ENCODE measurements around the gene SGPP2. TPM values are rescaled to one million over a fixed set of nuclear protein-coding genes. Genes with fewer than 3 reads are reported as not detected.
A peak's percentile ranks its signal among the peaks of the same experiment; 100 is the strongest.

SGPP2 gene
- total RNA-seq, 1 experiment from 2014 or later, result 0.09 TPM

DNA sequence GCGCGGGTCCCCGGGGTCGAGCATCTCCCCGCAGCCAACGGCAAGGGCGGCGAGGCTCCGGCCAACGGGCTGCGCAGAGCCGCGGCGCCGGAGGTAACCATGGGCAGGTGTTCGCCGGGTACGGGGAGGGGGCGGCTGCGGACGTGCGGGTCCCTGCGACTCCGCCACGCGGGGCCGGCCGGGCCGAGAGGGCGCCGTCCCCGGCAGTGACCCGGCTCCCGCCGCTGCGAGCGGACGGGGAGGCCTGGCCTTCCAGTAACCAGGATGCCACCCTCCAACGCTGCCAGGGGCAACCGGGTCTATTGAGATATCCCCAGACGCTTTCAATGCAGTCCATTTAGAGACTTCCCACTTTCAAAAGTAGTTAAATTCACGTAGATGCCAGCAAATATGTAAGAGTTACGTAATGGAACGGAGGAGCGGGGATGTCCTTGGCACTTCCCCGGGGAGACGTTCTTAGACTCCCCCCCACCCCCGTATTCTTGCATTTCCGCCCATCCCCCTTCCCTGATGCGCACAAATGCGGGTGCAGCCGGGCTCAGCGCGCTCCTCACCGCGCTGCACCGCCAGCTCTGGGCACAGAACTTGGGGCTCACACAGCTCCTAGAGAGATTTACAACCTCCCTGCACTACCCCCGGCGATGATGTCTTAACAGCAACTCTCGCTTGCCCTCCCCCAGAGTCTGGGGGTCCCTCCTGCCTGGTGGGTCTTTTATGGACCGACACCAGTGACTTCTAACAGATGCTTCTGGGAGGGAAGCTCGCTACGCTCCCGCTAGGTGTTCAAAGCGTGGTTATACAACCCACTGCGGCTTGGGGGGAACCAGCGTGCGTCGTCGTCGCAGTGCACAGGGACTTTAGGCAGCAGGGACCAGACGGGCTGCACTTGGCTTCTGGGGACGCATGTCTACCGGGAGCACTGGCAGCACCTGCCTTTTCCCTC is 657 bp downstream of the SGPP2 start:
- no TSS peak for BruUV-seq (replicated peaks)
- DNase-seq (ENCODE audit: low spot score), result no peak
- H3K36me3 ChIP-seq (ENCODE audit: insufficient read depth, low read length, poor library complexity, severe bottlenecking), result no peaks in the 10 kb centered on the region
- H3K27ac ChIP-seq (ENCODE audit: low read depth, low read length, poor library complexity, severe bottlenecking), result no peak overlapping the region
- peak overlapping the region; percentile 47 for H3K4me3 ChIP-seq (ENCODE audit: low read depth, low read length, poor library complexity, severe bottlenecking)
- intact Hi-C loops (cut with micrococcal nuclease; ENCODE audit: unreplicated experiment), result no loop called here
- no peaks in the 10 kb centered on the region for H3K9me3 ChIP-seq (ENCODE audit: low read depth, low read length, poor library complexity, severe bottlenecking)
- no peaks in the 10 kb centered on the region for H3K4me1 ChIP-seq (ENCODE audit: insufficient read depth, low read length, poor library complexity, severe bottlenecking)
- ChIA-PET POLR2A (ENCODE audit: low non-redundant PET) (no interaction called here), CTCF (interaction anchor here (0.6 kb wide), 1 partner anchor 10 kb away, joined by 3 read pairs; no protein-coding TSS in a partner anchor)
- peaks cover 36% of the 10 kb centered on the region for H3K27me3 ChIP-seq (replicated peaks; ENCODE audit: insufficient read depth, low read depth, low read length, poor library complexity)
- TF ChIP-seq EZH2 (IDR thresholded peaks at IDR 0.05; ENCODE audit: borderline replicate concordance, low read depth, low read length, poor library complexity, severe bottlenecking) (peak; percentile 58), CTCF (conservative IDR thresholded peaks at IDR 0.05; ENCODE audit: low read depth, low read length) (no peak)

GRCh38 chr2:222427646-222428301 is 3.4 kb downstream of the SGPP2 start:
- Histone ChIP-seq H3K36me3 (ENCODE audit: insufficient read depth, low read length, poor library complexity, severe bottlenecking) (no peaks in the 10 kb centered on the region), H3K27ac (ENCODE audit: low read depth, low read length, poor library complexity, severe bottlenecking) (no peak overlapping the region), H3K4me1 (ENCODE audit: insufficient read depth, low read length, poor library complexity, severe bottlenecking) (no peaks in the 10 kb centered on the region), H3K4me3 (ENCODE audit: low read depth, low read length, poor library complexity, severe bottlenecking) (no peak overlapping the region), H3K27me3 (replicated peaks; ENCODE audit: insufficient read depth, low read depth, low read length, poor library complexity) (peaks cover 33% of the 10 kb centered on the region), H3K9me3 (ENCODE audit: low read depth, low read length, poor library complexity, severe bottlenecking) (no peaks in the 10 kb centered on the region)
- intact Hi-C loops (cut with micrococcal nuclease; ENCODE audit: unreplicated experiment), result no loop called here
- TF ChIP-seq CTCF (conservative IDR thresholded peaks at IDR 0.05; ENCODE audit: low read depth, low read length), result no peak
- TF ChIP-seq EZH2 (IDR thresholded peaks at IDR 0.05; ENCODE audit: borderline replicate concordance, low read depth, low read length, poor library complexity, severe bottlenecking), result no peak
- BruUV-seq (replicated peaks), result no TSS peak
- ChIA-PET CTCF (no interaction called here), POLR2A (ENCODE audit: low non-redundant PET) (no interaction called here)
- DNase-seq (ENCODE audit: low spot score), result no peak

DNA sequence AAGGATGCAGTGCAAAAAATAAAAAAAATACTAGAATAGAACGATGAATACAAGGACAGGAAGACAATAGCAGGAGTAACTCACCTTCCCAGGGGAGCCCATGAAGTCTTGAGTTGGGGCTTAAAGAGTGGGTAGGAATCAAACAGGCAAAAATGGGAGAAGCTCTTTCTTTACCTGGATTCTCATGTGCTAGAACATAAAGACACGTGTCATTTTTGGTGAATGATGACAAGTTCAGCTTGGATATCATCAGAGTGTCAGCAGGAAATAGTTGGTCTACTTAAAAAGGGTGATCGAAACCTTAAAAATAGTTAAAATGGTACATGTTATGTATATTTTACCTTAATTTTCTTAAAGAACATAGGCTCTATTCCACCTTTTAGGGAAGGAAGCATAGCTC is 5.7 kb downstream of the SGPP2 start:
- DNase-seq (ENCODE audit: low spot score), result no peak
- Histone ChIP-seq H3K4me3 (ENCODE audit: low read depth, low read length, poor library complexity, severe bottlenecking) (no peak overlapping the region), H3K27ac (ENCODE audit: low read depth, low read length, poor library complexity, severe bottlenecking) (no peak overlapping the region), H3K4me1 (ENCODE audit: insufficient read depth, low read length, poor library complexity, severe bottlenecking) (no peaks in the 10 kb centered on the region), H3K9me3 (ENCODE audit: low read depth, low read length, poor library complexity, severe bottlenecking) (no peaks in the 10 kb centered on the region), H3K36me3 (ENCODE audit: insufficient read depth, low read length, poor library complexity, severe bottlenecking) (no peaks in the 10 kb centered on the region), H3K27me3 (replicated peaks; ENCODE audit: insufficient read depth, low read depth, low read length, poor library complexity) (peaks cover 11% of the 10 kb centered on the region)
- CTCF ChIA-PET, result no interaction called here
- TF ChIP-seq CTCF (conservative IDR thresholded peaks at IDR 0.05; ENCODE audit: low read depth, low read length) (no peak), EZH2 (IDR thresholded peaks at IDR 0.05; ENCODE audit: borderline replicate concordance, low read depth, low read length, poor library complexity, severe bottlenecking) (no peak)
- intact Hi-C loops (cut with micrococcal nuclease; ENCODE audit: unreplicated experiment), result no loop called here
- POLR2A ChIA-PET (ENCODE audit: low non-redundant PET), result no interaction called here
- BruUV-seq (replicated peaks), result no TSS peak
